GM19099 (cell line): ENCODE measurements around the gene TARBP2.
A peak's percentile ranks its signal among the peaks of the same experiment; 100 is the strongest.

Source experiments
- POLR2A ChIP-seq: IDR thresholded peaks from 3 replicates; pipeline ENCODE4 v1.6.1; 2011; ENCODE audit warnings: low read depth; ENCODE audit not compliant: insufficient read length; ENCODE audit errors: extremely low read depth

TARBP2 gene

DNA sequence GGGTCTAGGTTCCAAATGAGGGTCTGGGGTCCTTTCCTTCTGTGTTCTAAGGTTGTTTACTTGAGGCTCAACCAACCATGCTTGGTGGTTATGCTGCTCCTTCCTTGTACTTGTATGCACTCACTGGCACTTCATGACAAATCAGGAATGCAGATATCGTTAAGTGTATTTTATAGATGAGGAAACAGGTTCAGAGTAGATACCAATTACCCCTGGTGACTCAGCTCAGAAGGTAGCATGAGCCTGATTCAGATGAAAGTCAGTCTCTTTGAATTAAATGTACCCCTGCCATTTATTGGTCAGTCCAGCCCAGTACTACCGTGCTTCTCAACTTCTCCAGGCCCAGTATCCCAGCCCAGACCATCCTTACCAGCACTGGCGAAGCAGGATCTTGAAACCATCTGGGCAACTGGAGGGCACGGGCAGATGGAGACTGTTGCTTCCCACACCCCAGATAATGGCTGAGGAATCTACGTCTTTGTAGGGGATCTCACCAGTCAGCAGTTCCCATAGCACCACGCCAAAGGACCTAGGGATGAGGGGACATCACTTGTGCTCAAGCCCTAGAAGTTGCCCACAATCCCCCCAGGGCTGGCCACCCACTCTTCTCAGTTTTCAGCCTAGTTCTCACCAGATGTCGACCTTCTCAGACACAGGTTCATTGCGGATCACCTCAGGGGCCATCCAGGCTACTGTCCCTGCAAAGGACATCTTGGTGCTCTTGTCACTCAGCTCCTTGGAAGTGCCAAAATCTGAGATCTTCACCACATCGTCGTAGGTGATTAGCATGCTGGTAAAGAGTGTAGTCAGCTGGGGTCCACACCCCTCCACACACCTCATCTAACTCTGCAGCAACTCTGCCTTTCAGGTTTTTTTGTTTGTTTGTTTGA, 16.2 kb upstream of the TARBP2 start:
- TF ChIP-seq POLR2A = peak; percentile 12

DNA sequence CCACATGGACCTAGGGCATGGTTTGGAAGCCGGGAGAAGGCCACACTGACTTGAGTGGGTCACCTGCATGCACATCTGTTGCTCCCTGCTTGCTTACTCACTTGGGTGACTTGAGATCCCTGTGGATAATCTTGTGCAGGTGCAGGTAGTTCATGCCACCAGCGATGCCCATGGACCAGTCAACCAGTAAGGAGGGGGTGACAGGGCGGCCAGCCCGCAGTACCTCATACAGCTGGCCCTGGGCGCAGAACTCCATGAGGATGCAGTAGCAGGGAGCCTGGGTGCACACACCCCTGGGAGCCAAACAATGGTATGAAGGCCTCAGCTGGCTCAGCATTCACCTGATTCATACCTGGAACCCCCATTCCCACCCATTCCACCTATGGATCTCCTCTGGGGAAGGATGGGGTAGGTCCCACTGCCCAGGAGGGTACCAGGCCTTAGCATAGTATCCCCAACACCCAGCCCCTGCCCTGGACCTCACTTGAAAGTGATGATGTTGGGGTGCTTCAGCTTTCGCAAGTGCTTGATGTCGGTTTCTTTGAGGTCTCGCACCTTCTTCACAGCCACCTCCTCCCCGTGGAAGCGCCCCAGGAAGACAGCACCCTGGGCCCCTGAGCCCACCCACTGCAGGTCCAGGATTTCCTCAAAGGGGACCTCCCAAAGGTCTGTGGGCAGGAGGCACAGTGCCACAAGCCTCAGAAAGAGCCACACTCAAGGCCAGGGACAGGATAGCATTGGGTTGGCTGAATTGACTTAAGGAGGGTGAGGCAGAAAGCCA, 14.9 kb upstream of the TARBP2 start:
- TF ChIP-seq POLR2A = no peak

DNA sequence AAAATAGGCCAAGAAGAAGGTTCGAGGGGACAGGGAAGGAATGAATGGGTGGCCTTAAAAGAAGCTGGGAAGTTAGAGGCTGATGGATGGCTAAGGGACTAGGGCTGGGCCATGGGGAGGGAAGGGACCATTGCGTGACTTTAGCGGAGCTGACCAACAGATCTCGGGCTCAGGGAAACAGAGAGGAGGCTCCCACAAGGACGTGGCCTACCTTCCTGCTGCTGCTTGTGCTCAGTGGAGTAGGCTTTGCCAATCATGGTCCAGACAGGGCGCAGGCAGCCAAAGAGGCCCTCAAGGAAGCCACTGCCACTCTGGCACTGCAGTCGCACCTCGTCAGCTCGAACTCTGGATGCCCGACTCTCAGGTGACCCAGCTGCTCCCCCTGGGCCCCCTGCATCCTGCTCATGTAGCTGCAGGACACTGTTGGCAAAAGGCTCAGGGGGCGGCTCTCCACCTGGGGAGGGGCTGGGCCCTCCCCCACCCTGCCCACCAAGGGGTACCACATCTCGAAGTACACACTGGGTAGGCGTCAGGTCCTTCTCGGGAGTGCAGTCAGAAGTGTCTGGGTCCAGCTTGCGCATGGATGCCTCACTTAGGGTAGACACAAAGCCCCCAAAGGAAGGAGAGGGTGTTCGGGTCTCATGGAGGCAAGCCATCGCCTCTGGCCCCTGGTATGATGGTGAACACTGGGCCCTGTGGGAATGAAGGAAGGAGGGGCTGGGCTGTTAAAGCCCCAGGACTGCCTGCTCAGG, 14.2 kb upstream of the TARBP2 start:
- TF ChIP-seq POLR2A = peak; percentile 3

DNA sequence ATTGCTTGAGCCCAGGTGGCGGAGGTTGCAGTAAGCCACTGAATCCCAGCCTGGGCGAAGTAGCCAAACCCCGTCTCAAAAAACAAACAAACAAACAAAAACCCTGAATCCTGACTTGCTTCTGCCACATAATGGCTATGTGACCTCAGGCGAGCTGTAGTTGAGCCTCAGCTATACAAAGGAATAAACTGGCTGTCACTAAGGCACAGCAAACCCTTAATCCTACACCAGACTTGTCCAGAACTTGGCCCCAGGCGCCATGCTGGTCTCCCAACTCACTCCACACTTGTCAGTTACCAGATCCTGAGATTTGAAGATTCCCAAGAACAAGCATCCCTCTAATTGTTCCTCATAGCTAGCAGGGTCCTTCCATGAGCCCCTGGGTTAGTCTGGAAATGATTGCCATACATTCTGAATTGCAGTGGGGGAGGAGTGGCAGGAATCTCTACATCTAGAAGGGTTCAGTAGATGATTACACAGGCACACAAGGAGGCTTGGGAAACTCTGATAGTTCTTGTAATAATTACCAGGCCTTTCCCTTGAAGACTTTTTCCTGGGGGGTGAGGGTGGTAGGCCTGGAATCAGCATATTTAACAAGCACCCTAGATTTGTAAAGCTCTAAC, 11.7 kb upstream of the TARBP2 start:
- no peak for TF ChIP-seq POLR2A

- no peak for TF ChIP-seq POLR2A
Measured at GRCh38 chr12:53492188-53492587, 8.9 kb upstream of the TARBP2 start.

DNA sequence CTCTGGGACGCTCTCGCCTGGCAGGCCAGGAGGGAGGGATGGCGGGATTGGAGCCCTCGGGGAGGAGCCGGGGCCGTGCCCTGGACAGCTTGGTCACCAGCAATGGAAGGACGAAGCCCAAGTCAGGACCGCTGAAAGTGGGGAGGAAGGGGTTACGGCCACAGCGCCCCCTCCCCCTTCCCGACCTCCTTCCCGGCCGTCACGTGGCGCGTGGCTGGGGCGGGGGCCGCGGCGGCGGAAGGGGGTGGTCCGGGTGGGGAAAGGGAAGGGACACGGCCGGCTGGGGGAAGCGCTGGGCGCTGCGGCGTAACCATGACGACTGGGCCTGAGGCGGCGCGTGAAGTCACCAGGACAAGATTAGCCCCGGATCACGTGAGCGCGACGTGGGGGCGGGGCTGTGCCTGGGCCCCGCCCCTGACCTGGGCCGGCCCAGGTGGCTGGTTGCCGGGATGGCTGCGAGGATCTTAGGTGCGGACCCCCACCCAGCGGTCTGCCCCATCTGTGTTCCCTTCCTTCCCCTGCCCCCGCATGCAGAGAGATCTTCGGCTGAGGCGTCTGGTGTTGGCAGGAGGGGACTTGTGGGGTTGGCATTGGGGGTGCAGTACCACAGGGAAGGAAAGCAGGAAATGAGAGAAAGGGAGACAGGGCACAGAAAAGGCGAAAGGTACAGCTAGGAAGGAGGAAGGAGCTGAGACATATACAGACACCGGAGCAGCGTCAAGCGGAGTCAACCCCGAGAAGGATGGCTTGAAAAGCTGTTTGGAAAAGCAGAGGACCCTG, 8.1 kb upstream of the TARBP2 start:
- TF ChIP-seq POLR2A = peak; percentile 84

DNA sequence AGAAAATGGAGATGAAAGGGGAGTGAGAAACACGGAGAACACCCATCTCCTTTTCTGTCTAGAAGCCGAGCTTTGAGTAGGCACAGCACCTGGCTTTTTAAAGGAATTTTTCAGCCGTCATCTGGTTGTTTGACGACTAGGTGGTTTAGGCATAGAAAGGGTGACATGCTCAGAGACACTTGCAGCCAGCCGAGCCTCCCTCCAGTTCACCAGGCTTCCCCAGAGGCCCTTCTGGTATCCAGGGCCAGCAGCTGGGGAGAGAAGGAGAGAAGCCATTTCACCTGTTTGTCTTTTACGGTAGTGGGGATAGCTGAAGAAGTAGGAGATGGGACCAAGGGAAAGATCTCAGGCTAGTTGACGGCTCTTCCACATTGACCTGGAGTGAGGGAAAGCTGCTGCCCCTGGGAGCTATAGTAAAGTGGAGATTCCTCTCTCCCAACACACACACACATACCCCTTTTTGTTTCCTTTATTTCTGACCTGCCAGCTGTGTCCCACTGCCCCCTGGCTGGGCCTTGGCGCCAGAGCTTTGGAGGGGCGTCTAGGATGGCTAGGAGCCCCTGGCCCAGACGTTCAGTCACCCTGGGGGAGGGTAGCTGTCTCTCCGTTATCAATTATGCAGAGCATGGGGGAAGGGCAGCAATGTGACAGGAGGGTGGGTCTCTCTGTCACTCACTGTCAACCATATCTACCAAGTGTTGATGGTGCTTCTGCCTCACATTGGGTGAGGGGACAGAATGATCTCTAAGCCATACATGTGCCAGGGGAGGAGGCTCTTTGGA, 7.3 kb upstream of the TARBP2 start:
- TF ChIP-seq POLR2A = no peak

DNA sequence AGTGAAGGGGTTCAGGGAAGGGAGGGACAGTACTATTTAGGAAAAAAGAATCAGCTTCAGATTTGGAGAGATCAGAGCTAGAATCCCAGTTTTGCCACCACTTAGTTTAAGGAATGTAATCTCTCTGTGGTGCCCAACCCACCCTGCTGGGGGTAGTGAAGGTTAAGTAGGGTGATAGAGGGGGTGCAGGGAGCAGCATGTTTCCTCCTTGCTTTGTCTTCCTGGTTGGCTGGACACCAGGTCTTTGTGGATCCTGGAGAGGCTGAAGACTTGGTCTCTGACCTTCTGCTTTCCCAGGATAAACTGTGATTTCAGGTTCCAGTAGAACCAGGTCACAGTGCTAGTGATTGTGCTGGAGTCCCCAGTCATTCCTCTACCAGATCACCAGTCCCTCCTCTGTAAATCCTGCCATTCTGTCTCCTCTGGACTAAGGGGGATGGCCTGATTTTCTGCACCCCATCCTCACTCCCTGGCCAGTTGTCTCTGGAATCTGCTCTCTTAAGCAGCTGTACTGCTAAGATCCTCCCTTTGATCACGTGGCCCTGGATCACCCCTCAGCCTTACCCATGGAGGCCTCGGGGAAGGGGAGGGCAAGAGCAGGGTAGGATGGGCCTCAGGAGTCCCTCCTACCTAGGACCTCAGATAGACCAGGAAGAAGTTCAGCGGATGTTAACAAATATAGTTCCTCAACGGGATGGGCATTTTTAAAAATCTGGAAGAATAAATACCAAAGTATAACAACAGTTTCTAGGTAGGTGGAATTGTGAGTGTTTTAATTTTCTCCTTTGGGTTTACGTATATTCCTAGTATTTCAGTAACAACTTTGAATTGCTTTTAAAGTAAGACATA, 5.0 kb upstream of the TARBP2 start:
- no peak for TF ChIP-seq POLR2A

DNA sequence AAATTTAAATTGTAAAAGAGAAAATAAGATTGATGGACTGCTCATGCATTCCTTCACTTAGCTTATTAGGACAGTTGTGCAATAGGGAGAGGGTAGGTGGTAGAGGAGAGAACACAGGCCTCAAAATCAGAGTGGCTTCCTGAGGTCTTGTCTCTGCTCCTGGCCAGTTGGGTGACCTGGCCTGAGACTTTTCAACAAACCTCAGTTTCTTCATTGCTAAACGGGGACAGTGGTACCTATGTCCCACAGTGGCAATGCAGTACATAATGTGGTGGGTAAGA, 4.4 kb upstream of the TARBP2 start:
- TF ChIP-seq POLR2A = no peak

GRCh38 chr12:53497461-53497860, 3.6 kb upstream of the TARBP2 start:
- no peak for TF ChIP-seq POLR2A

- TF ChIP-seq POLR2A = no peak
Measured at GRCh38 chr12:53498235-53498630, 2.9 kb upstream of the TARBP2 start.

DNA sequence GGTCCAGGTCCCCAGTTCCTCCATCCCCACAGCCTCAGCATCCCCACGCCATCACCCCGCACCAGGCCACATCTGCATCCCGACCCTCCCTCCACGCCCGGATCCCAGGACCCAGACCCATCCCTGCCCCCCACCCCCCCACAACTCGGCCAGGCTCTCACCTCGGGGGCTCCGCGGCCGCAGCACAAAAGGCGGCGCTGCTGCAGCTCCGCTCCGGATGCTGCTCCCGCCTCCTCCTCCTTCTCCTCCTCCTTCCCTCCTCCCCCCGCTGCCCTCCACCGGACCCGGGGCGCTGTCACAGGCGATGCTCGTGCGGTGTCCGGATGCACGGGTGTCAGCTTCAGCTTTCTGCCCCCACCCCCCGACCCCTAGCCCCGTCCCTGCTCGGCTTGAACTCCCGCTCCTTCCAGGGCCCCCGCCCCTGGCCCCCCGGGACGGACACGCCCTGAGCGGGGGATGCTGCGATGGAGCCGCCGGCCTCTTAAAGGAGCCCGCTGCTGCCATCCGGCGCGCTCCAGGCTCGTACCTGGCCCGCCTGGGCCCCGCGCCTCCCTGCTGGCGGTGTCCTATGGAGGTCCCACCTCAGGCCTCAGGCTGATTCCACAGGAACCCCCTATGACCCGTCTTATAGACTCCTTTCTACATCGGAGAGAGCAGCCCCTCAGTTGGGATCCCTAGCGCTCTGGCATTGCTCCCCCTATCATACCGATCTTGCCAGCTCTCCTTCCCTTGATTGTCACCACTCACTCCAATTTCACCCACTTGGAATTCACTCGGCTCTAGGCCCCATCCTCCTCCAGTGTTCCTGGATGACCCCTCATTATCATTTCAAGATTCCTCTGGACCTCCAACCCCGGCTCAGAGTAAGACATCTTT, 1.6 kb upstream of the TARBP2 start, which contains the start of gene MAP3K12:
Gene MAP3K12 (minus strand): TSS at position 193 of the 876 bp plus-strand sequence. CDS start 12,067 bp downstream, outside the sequence.
- no peak for TF ChIP-seq POLR2A
